Activated CD4-positive, alpha-beta T cell treated with anti-CD3 and anti-CD28 coated beads, Interleukin-2, amount 10 ng/mL, durations not matched to agents 24 days and 14 days (primary cell): ENCODE measurements around the gene TMUB1. TPM values are rescaled to one million over a fixed set of nuclear protein-coding genes. Genes with fewer than 3 reads are reported as not detected.

Experiments
- DNase-seq: peaks from one replicate; pipeline ENCODE4 v3.0.0; 2022
- H3K27ac Mint-ChIP-seq: one replicate; pipeline ENCODE4 v1.8.0; 2022; ENCODE audit warnings: mild to moderate bottlenecking, mixed read lengths
- H3K27me3 Mint-ChIP-seq: one replicate; pipeline ENCODE4 v1.8.0; 2022; ENCODE audit warnings: mixed read lengths
- H3K36me3 Mint-ChIP-seq: one replicate; pipeline ENCODE4 v1.8.0; 2022; ENCODE audit warnings: low read depth, mild to moderate bottlenecking, mixed read lengths
- H3K4me1 Mint-ChIP-seq: one replicate; pipeline ENCODE4 v1.8.0; 2021; ENCODE audit warnings: mixed read lengths
- H3K4me3 Mint-ChIP-seq: one replicate; pipeline ENCODE4 v1.8.0; 2022; ENCODE audit warnings: mild to moderate bottlenecking, moderate library complexity, mixed read lengths
- H3K9me3 Mint-ChIP-seq: one replicate; pipeline ENCODE4 v1.8.0; 2021; ENCODE audit warnings: mixed read lengths
- intact Hi-C: fragments of 100-400 bp; cut with micrococcal nuclease; formaldehyde crosslinking; loops from one replicate; pipeline ENCODE4 v1.15.1; 2023
- total RNA-seq: library from RNA; stranded (reverse); gene quantifications from 2 replicates; pipeline ENCODE4 v1.2.3, GENCODE V29; 2022

Gene TMUB1
- total RNA-seq, 1 donor from 2014 or later, result 59.2 TPM

DNA sequence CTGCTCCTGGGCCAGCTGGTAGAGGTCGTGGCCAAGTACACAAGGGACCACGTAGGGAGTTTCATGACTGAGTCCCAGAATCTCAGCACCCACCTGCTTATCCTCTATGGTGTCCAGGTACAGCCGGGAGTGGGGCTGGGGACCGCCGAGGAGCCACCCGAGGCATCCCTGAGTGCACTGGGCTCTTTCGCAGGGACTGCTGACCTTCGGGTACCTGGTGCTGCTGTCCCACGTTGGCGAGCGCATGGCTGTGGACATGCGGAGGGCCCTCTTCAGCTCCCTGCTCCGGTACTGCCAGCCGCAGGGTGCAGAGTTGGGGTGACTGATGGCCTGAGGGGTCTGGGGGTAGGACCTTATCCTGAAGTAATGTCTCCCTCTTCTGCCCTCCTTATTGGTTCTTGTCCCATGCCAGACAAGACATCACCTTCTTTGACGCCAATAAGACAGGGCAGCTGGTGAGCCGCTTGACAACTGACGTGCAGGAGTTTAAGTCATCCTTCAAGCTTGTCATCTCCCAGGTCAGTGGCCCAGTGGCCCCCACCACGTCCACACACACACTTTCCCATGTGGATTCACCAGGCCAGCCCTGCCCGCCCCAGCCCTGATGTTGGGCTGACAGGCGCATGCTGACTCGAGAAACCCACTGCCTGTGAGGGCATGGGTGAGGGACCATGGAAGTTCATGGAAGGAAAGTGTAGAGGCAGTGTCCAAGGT, 48.8 kb downstream of the TMUB1 start:
- no peaks in the 10 kb centered on the region for H3K9me3 Mint-ChIP-seq
- H3K27ac Mint-ChIP-seq, result no peak overlapping the region
- no peak for DNase-seq
- H3K4me3 Mint-ChIP-seq, result no peak overlapping the region
- intact Hi-C loops, result no loop called here
- H3K36me3 Mint-ChIP-seq, result peaks cover 13% of the 10 kb centered on the region
- H3K4me1 Mint-ChIP-seq, result peaks cover 17% of the 10 kb centered on the region
- no peaks in the 10 kb centered on the region for H3K27me3 Mint-ChIP-seq

DNA sequence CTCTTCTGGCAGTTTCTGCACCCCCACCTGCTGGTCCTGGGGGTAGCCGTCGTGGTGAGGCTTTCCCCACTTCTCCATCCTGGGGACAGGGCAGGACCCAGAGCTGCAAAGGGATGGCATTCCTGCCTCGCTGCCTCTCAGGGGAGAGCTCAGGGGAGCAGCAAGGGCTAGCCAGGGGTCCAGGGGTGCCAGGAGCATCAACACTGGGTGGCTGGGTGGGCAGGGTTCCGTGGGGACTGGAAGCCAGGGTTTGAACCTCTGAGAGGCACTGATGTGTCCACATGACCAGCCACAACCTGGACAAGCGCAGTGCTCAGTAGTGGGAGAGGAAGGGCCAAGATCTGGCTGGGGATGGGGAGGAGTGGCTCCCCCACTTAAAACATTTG, 49.4 kb downstream of the TMUB1 start:
- no peaks in the 10 kb centered on the region for H3K27me3 Mint-ChIP-seq

DNA sequence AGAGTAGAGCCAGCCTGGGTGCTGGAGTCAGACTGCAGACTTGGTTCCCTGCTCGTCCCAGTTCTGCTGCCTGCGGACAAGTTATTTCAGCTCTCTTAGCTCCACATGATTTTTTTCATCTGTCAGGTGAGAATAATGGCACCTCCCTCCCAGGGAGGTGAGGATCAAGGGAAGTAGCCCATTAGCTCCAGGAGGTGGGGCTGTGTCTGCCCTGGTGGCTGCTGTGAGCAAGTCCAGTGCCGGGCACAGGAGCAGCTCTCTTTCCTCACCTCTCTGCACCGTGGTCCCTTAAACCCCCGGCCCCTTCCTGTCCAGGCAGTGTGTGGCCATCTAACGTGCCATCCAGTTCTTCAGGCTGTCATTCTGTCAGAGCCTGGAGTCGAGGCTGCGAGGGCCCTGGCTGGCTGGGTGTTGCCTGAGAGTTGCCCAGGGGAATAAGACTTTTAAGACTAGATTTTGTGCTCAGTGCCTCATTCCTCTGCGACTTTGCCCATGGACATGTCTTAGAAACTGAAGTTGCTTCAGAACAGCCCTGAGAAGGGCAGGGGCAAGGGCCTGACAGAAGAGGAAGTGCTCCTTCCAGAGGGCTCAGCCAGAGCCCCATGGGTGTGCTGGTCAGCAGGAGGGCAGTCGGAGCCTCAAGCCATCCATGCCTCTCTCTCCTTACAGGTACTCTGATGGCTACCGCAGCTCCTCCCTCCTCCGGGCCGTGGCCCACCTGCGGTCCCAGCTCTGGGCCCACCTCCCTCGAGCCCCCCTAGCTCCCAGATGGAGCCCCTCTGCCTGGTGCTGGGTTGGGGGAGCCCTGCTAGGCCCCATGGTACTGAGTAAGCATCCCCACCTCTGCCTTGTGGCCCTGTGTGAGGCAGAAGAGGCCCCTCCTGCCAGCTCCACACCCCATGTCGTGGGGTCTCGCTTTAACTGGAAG, 50.1 kb downstream of the TMUB1 start:
- Mint-ChIP-seq H3K4me3 (no peak overlapping the region), H3K9me3 (no peaks in the 10 kb centered on the region), H3K36me3 (peaks cover 13% of the 10 kb centered on the region), H3K4me1 (peaks cover 12% of the 10 kb centered on the region), H3K27ac (no peak overlapping the region), H3K27me3 (no peaks in the 10 kb centered on the region)
- DNase-seq, result no peak
- intact Hi-C loops, result no loop called here

More for the DNA sequence above, 49.4 kb downstream of the TMUB1 start:
- Mint-ChIP-seq H3K4me3 (no peak overlapping the region), H3K27ac (no peak overlapping the region), H3K36me3 (peaks cover 10% of the 10 kb centered on the region), H3K9me3 (no peaks in the 10 kb centered on the region), H3K4me1 (peaks cover 15% of the 10 kb centered on the region)
- intact Hi-C loops, result no loop called here
- no peak for DNase-seq

Other genes with a start within 250 kb of the TMUB1 start
- gene AOC1, start 231.0 kb downstream of the TMUB1 start, total RNA-seq, result not detected in 2 replicates
- 0.36 and 0.37 TPM in 2 replicates for gene KCNH2, start 105.2 kb downstream of the TMUB1 start, total RNA-seq
- 14.3 and 15.7 TPM in 2 replicates for gene NOS3, start 92.5 kb downstream of the TMUB1 start, total RNA-seq
- gene ATG9B, start 59.0 kb downstream of the TMUB1 start, total RNA-seq, result 7.3 and 7.5 TPM in 2 replicates
- gene ABCB8, start 55.0 kb downstream of the TMUB1 start, total RNA-seq, result 56.4 and 57.4 TPM in 2 replicates
- 3.5 and 4.0 TPM in 2 replicates for gene ASIC3, start 35.0 kb downstream of the TMUB1 start, total RNA-seq
- gene CDK5, start 25.6 kb downstream of the TMUB1 start, total RNA-seq, result 26.5 and 26.8 TPM in 2 replicates
- gene SLC4A2, start 23.9 kb downstream of the TMUB1 start, total RNA-seq, result 115 and 127 TPM in 2 replicates
- 90.8 and 92.3 TPM in 2 replicates for gene FASTK, start 2.7 kb downstream of the TMUB1 start, total RNA-seq
- 54.3 and 60.0 TPM in 2 replicates for gene AGAP3, start 3.0 kb upstream of the TMUB1 start, total RNA-seq
- gene GBX1, start 84.2 kb upstream of the TMUB1 start, total RNA-seq, result not detected in 2 replicates
- not detected in 2 replicates for gene ASB10, start 103.8 kb upstream of the TMUB1 start, total RNA-seq
- gene H2BK1, start 127.0 kb upstream of the TMUB1 start, total RNA-seq, result 0.83 TPM in 1 of 2 replicates, not detected in the other
- 84.6 and 90.3 TPM in 2 replicates for gene ABCF2, start 143.7 kb upstream of the TMUB1 start, total RNA-seq
- 42.0 and 46.4 TPM in 2 replicates for gene CHPF2, start 149.0 kb upstream of the TMUB1 start, total RNA-seq
- gene SMARCD3, start 165.2 kb upstream of the TMUB1 start, total RNA-seq, result 2.2 and 2.9 TPM in 2 replicates